GM12892 (cell line): ENCODE results near the gene SCUBE3.

Experiments used
- DNase-seq: peaks from one replicate; pipeline ENCODE4 v3.0.0; 2011; ENCODE audit not compliant: insufficient read length
- FAIRE-seq: peaks from 2 replicates; lab custom pipeline; 2011; peaks lifted over from hg19 to GRCh38; lab: Jason Lieb, UNC
- POLR2A ChIP-seq: IDR thresholded peaks from 2 replicates; pipeline ENCODE4 v1.6.1; 2011; ENCODE audit warnings: low read depth, low read length, control low read depth
- POLR2AphosphoS5 ChIP-seq: IDR thresholded peaks from 2 replicates; pipeline ENCODE4 v1.6.1; 2011; ENCODE audit warnings: low read depth, low read length, control low read depth
- TAF1 ChIP-seq: IDR thresholded peaks from 2 replicates; pipeline ENCODE4 v1.6.1; 2011; ENCODE audit warnings: low read depth, mild to moderate bottlenecking, control low read depth, low read length, borderline replicate concordance

Gene SCUBE3

GRCh38 chr6:35197196-35197595 lies 16.6 kb upstream of the SCUBE3 start:
- no peak for TF ChIP-seq POLR2A
- TF ChIP-seq POLR2AphosphoS5, result no peak
- TF ChIP-seq TAF1, result no peak
- FAIRE-seq, result no peak
- no peak for DNase-seq

DNA sequence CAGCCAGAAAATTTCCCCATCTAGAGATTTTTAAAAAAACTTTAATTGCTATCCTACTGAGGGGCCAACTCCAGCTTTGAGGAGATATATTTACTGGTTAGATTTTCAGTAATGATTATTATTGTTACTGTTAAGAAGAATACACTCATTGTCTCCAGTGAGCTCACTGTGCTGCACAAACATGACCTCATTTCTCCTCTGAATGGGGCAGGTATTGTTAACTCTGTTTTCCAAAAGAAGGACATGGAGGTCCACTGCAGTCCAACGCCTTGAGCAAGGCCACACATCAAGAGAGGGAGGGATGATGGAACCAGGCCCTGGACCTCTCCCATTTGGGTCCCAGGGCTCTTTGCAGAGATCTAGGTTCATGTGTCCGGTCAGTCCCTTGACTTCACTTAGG lies 13.9 kb upstream of the SCUBE3 start:
- DNase-seq (no peak), FAIRE-seq (no peak)
- TF ChIP-seq POLR2A, result no peak
- no peak for TF ChIP-seq POLR2AphosphoS5
- TF ChIP-seq TAF1, result no peak

GRCh38 chr6:35202066-35202546 lies 11.7 kb upstream of the SCUBE3 start:
- FAIRE-seq (no peak), DNase-seq (no peak)
- TF ChIP-seq POLR2A (no peak), POLR2AphosphoS5 (no peak), TAF1 (no peak)

GRCh38 chr6:35203152-35203670 lies 10.5 kb upstream of the SCUBE3 start:
- TF ChIP-seq POLR2AphosphoS5 (no peak), TAF1 (no peak), POLR2A (no peak)
- DNase-seq (no peak), FAIRE-seq (no peak)

DNA sequence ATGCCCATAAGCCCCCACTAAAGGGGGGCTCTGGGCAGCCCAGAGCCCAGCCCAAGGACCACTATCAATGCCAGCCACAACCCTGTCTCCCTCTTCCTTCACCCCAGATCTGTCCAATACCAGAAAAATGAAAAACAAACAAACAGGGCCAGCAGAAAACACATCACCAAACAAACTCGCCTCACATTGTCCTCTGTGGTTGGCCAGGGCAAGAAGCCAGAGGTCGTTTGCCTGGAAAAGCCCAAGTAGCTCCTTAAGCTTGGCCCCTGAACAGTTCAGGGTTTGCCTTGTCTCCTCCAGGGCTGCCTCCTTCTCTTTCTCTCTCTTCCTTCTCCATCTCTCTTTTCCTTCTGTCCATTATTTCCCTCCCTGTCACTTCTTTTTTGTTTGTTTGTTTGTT lies 10.1 kb upstream of the SCUBE3 start:
- TF ChIP-seq POLR2AphosphoS5, result no peak
- TF ChIP-seq POLR2A, result no peak
- no peak for TF ChIP-seq TAF1
- FAIRE-seq, result no peak
- no peak for DNase-seq

DNA sequence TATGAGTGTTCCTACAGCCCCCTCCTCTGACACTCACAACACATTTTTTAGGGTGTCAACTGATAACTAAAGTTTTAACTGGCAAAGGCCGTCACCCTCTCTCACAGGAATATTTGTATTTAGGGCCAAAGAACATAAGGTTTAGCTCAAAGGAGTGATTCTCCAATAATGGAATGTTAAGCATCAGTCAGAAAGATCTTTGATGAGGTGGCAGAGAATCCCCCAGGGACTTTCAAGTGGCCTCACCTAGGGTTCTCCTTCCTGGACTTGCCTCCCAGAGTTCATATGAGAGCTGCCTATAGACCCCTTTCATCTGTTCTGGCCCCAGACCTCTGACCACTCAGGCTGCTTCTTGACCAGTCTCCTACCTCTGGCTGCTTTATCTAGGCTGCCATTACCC lies 7.4 kb upstream of the SCUBE3 start:
- FAIRE-seq, result no peak

DNA sequence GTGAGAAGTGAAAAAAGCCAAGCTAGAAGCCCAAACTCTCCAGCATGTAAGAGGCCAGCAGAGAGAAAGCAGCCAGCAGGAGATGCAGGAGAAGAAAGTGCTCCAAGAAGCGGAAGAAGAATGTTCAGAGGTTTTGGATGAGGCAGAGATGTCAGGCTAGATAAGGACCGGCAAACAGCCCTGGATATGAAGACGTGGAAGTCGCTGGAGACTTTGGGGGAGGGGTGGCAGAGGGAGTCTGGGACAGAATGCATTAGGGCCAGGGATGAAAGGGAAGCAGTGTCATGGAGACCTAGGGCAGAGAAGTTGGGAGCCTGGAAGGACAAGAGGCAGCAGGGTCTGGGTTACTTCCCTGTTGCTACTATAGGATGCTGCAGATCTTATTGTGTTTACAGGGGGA lies 5.3 kb upstream of the SCUBE3 start:
- DNase-seq (no peak), FAIRE-seq (no peak)
- TF ChIP-seq POLR2AphosphoS5 (no peak), POLR2A (no peak), TAF1 (no peak)

More for the DNA sequence above, 7.4 kb upstream of the SCUBE3 start:
- no peak for TF ChIP-seq POLR2AphosphoS5
- TF ChIP-seq TAF1, result no peak
- no peak for TF ChIP-seq POLR2A
- DNase-seq, result no peak

DNA sequence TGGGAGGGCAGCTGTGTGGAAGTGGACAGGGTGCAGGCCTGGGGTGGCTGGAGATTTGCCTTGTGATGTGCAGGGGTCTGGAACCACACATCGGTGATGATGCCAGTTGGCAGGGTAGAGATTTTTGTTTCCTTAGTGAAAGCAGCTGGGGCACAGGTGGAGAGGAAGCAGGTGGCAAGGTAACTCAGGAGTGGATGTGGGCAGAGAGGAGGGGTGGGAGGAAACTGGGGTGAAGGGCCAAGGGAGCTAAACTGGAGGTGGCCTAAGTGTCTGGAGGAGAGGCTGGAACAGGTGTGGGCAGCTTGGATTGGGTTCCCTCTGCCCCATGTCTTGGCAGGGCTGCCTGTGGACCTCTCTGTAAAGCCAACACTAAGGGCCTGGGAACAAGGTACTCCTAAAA lies 4.7 kb upstream of the SCUBE3 start:
- DNase-seq (no peak), FAIRE-seq (no peak)
- TF ChIP-seq TAF1 (no peak), POLR2A (no peak), POLR2AphosphoS5 (no peak)

- no peak for FAIRE-seq
- TF ChIP-seq POLR2A, result no peak
- DNase-seq, result no peak
Observed at GRCh38 chr6:35209622-35210247, 4.0 kb upstream of the SCUBE3 start.

DNA sequence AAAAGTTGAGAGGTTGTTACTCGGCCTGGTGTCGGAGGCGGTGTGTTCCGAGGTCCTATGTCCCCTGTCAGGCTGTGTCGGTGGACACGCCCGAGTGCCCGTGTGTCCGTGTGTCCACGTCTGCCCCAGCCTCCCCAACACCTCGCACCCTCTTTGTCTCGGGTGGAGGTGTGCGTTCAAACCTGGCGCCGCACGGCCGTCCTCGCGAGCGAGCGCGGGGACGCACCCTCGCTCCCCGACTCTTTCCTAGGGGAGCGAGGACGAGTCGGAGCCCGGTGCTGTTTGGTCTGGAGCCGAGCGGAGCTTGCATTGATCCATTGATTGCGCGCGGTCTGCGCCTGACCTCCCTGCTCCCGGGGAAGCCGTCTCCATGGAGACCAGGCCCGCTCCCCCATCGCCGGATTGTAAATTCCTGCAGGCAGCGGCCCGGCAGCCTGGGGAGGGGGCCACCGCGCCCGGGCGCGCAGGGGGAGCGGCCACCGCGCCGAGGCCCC lies 411 bp upstream of the SCUBE3 start:
- FAIRE-seq (no peak), DNase-seq (no peak)
- no peak for TF ChIP-seq TAF1
- no peak for TF ChIP-seq POLR2AphosphoS5
- TF ChIP-seq POLR2A, result no peak

DNA sequence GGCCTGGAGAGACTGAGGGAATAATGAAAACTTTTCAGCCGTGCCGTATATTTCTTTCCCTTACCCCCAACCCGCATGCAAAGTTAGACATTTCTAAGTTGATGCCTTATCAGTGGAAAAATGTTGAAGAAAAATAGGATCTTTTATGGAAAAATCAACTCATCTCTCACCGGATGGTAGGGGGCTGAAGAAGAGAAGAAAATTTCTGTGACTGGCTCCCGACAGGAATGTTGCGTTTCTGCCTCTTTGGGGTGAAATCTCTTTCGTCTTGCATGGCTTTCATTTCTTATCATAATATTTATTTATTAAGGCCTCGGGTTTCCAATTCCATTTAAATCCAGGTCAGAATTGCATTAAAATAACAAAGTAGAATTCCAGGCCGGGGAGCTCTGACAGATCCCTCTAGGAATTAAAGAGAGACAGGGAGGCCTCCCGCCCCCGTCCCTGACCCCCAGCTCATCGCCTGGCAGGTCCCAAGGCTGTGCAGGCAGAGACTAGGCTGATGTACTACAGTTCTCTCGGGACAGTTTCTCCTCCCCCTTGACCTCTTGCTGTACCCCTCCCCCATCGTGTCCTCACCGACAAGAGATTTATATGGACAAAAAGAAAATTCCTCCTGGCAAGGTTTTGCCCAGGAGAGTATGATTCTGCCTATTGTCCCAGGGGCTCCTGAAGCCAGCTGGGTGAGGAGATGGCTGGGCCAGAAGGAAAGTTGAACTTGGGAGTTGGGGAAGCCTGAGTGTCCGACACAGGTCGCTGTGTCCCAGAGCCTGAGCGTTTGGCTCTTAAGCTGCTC lies 1.3 kb downstream of the SCUBE3 start:
- DNase-seq (no peak), FAIRE-seq (no peak)
- TF ChIP-seq POLR2A, result no peak
- TF ChIP-seq POLR2AphosphoS5, result no peak
- TF ChIP-seq TAF1, result no peak
